Measurements from ENCODE around the gene RIBC2. TPM values are rescaled to one million over a fixed set of nuclear protein-coding genes. Genes with fewer than 3 reads are reported as not detected.
"Not testable (repeated sequence)": the region's sequence is repeated elsewhere in the genome, so short reads cannot be mapped to it uniquely, and the experiment has no call there.

RIBC2 gene
- polyA plus RNA-seq, 1 donor (not counting 4 experiments of a cell fraction or from before 2014, with no cell fraction given) = 0.12 TPM

GRCh38 chr22:45434981-45435380, 21.5 kb downstream of the RIBC2 start:
- FAIRE-seq (no peak), DNase-seq (ENCODE audit: low read depth, low spot score) (no peak)
- H3K27me3 ChIP-seq (ENCODE audit: control insufficient read depth, extremely low read depth, insufficient read depth, low read length) = no peaks in the 10 kb centered on the region
- H2AFZ ChIP-seq (ENCODE audit: control insufficient read depth, low read length) = peak overlapping the region; percentile 95
- dilution Hi-C loops (cut with MboI; ENCODE audit: extremely low pct_ligation_motif_present, low sequenced_read_pairs) = no loop called here
- H3K36me3 ChIP-seq (ENCODE audit: control insufficient read depth in 2 of 2, extremely low read depth in 1 of 2, insufficient read depth in 2 of 2, low read length in 2 of 2) = no peaks in the 10 kb centered on the region
- H3K9ac ChIP-seq (ENCODE audit: control insufficient read depth, extremely low read depth, insufficient read depth, low read length) = no peak overlapping the region
- peaks cover 5% of the 10 kb centered on the region for H3K4me1 ChIP-seq (ENCODE audit: control insufficient read depth, extremely low read depth, insufficient read depth, low read length)
- TF ChIP-seq EZH2 (IDR thresholded peaks at IDR 0.05; ENCODE audit: low read length) (no peak), CTCF (optimal IDR thresholded peaks at IDR 0.05 in 1 of 3, IDR thresholded peaks at IDR 0.05 in 1 of 3, conservative IDR thresholded peaks at IDR 0.05 in 1 of 3; ENCODE audit: extremely low read depth in 1 of 3, insufficient read depth in 2 of 3, low read length in 3 of 3) (no peak)
- no peaks in the 10 kb centered on the region for H4K20me1 ChIP-seq (ENCODE audit: control insufficient read depth, extremely low read depth, insufficient read depth, low read length)
- H3K79me2 ChIP-seq (ENCODE audit: control insufficient read depth, insufficient read depth, low read length) = no peaks in the 10 kb centered on the region
- no peak overlapping the region for H3K4me3 ChIP-seq (ENCODE audit: control insufficient read depth in 2 of 3, extremely low read depth in 1 of 3, insufficient read depth in 2 of 3, low read depth in 1 of 3, low read length in 3 of 3)
- no peaks in the 10 kb centered on the region for H3K9me1 ChIP-seq (ENCODE audit: control insufficient read depth, extremely low read depth, insufficient read depth, low read length)
- H3K4me2 ChIP-seq (ENCODE audit: control insufficient read depth, extremely low read depth, insufficient read depth, low read depth, low read length) = no peak overlapping the region
- no peak overlapping the region for H3K27ac ChIP-seq (ENCODE audit: control insufficient read depth, insufficient read depth, low read length)
- H3K9me3 ChIP-seq (ENCODE audit: control insufficient read depth, low read depth, low read length) = no peaks in the 10 kb centered on the region

GRCh38 chr22:45435544-45436139, 22.1 kb downstream of the RIBC2 start:
- H3K9me1 ChIP-seq (ENCODE audit: control insufficient read depth, extremely low read depth, insufficient read depth, low read length) = no peaks in the 10 kb centered on the region
- H3K36me3 ChIP-seq (ENCODE audit: control insufficient read depth in 2 of 2, extremely low read depth in 1 of 2, insufficient read depth in 2 of 2, low read length in 2 of 2) = no peaks in the 10 kb centered on the region
- H3K27ac ChIP-seq (ENCODE audit: control insufficient read depth, insufficient read depth, low read length) = no peak overlapping the region
- H3K9me3 ChIP-seq (ENCODE audit: control insufficient read depth, low read depth, low read length) = no peaks in the 10 kb centered on the region
- H3K4me3 ChIP-seq (ENCODE audit: control insufficient read depth in 2 of 3, extremely low read depth in 1 of 3, insufficient read depth in 2 of 3, low read depth in 1 of 3, low read length in 3 of 3) = no peak overlapping the region
- H4K20me1 ChIP-seq (ENCODE audit: control insufficient read depth, extremely low read depth, insufficient read depth, low read length) = no peaks in the 10 kb centered on the region
- peak; percentile 65 for DNase-seq (ENCODE audit: low read depth, low spot score)
- H3K4me2 ChIP-seq (ENCODE audit: control insufficient read depth, extremely low read depth, insufficient read depth, low read depth, low read length) = peak overlapping the region; percentile 61
- dilution Hi-C loops (cut with MboI; ENCODE audit: extremely low pct_ligation_motif_present, low sequenced_read_pairs) = no loop called here
- no peaks in the 10 kb centered on the region for H3K27me3 ChIP-seq (ENCODE audit: control insufficient read depth, extremely low read depth, insufficient read depth, low read length)
- peaks cover 6% of the 10 kb centered on the region for H3K4me1 ChIP-seq (ENCODE audit: control insufficient read depth, extremely low read depth, insufficient read depth, low read length)
- peak; percentile 90 for FAIRE-seq
- H3K9ac ChIP-seq (ENCODE audit: control insufficient read depth, extremely low read depth, insufficient read depth, low read length) = peak overlapping the region; percentile 54
- H3K79me2 ChIP-seq (ENCODE audit: control insufficient read depth, insufficient read depth, low read length) = no peaks in the 10 kb centered on the region
- peak overlapping the region; percentile 95 for H2AFZ ChIP-seq (ENCODE audit: control insufficient read depth, low read length)
- TF ChIP-seq CTCF (optimal IDR thresholded peaks at IDR 0.05 in 1 of 3, IDR thresholded peaks at IDR 0.05 in 1 of 3, conservative IDR thresholded peaks at IDR 0.05 in 1 of 3; ENCODE audit: extremely low read depth in 1 of 3, insufficient read depth in 2 of 3, low read length in 3 of 3) (peak; percentile 93 to 98 (median 97)), EZH2 (IDR thresholded peaks at IDR 0.05; ENCODE audit: low read length) (no peak)

GRCh38 chr22:45436871-45437517, 23.5 kb downstream of the RIBC2 start:
- H2AFZ ChIP-seq (ENCODE audit: control insufficient read depth, low read length); FAIRE-seq; H3K36me3 ChIP-seq (ENCODE audit: control insufficient read depth in 2 of 2, extremely low read depth in 1 of 2, insufficient read depth in 2 of 2, low read length in 2 of 2); H3K4me3 ChIP-seq (ENCODE audit: control insufficient read depth in 2 of 3, extremely low read depth in 1 of 3, insufficient read depth in 2 of 3, low read depth in 1 of 3, low read length in 3 of 3); DNase-seq (ENCODE audit: low read depth, low spot score); H3K9me3 ChIP-seq (ENCODE audit: control insufficient read depth, low read depth, low read length); H3K4me2 ChIP-seq (ENCODE audit: control insufficient read depth, extremely low read depth, insufficient read depth, low read depth, low read length); H3K9me1 ChIP-seq (ENCODE audit: control insufficient read depth, extremely low read depth, insufficient read depth, low read length); H4K20me1 ChIP-seq (ENCODE audit: control insufficient read depth, extremely low read depth, insufficient read depth, low read length); dilution Hi-C loops (cut with MboI; ENCODE audit: extremely low pct_ligation_motif_present, low sequenced_read_pairs); H3K9ac ChIP-seq (ENCODE audit: control insufficient read depth, extremely low read depth, insufficient read depth, low read length); H3K27ac ChIP-seq (ENCODE audit: control insufficient read depth, insufficient read depth, low read length); H3K27me3 ChIP-seq (ENCODE audit: control insufficient read depth, extremely low read depth, insufficient read depth, low read length); H3K79me2 ChIP-seq (ENCODE audit: control insufficient read depth, insufficient read depth, low read length): not testable (repeated sequence)
- peaks cover 12% of the 10 kb centered on the region for H3K4me1 ChIP-seq (ENCODE audit: control insufficient read depth, extremely low read depth, insufficient read depth, low read length)

All from keratinocyte (primary cell).